IMR-90 (cell line): ENCODE measurements around the gene KTN1.

ENCODE experiments used
- CEBPB ChIP-seq: IDR thresholded peaks from 2 replicates; pipeline ENCODE4 v1.6.1; 2012; ENCODE audit warnings: low read depth, low read length, improper control_type of control experiment
- CTCF ChIP-seq: conservative IDR thresholded peaks from 2 replicates; pipeline ENCODE4 v1.5.1; 2012; ENCODE audit warnings: mild to moderate bottlenecking, low read depth, low read length, improper control_type of control experiment
- MAFK ChIP-seq: IDR thresholded peaks from 2 replicates; pipeline ENCODE4 v1.6.1; 2012; ENCODE audit warnings: low read depth, low read length, improper control_type of control experiment
- POLR2A ChIP-seq: IDR thresholded peaks from 2 replicates; pipeline ENCODE4 v1.6.1; 2012; ENCODE audit warnings: mild to moderate bottlenecking, low read depth, low read length
- USF2 ChIP-seq: fragments of 150-350 bp; IDR thresholded peaks from 2 replicates; pipeline ENCODE4 v1.6.1; 2017; ENCODE audit warnings: mild to moderate bottlenecking, antibody characterized with exemption, low read length, low read depth

GRCh38 chr14:55699131-55700057 is 119.4 kb downstream of the KTN1 start:
- TF ChIP-seq CTCF (no peak), POLR2A (no peak), USF2 (no peak), MAFK (no peak), CEBPB (no peak)
